A204.1 (cell line): ENCODE data around the gene RBBP9.
A peak's percentile ranks its signal among the peaks of the same experiment; 100 is the strongest.
"Not testable (repeated sequence)": the region's sequence is repeated elsewhere in the genome, so short reads cannot be mapped to it uniquely, and the experiment has no call there.

Source experiments
- FAIRE-seq: peaks from 2 replicates; lab custom pipeline; 2012; peaks lifted over from hg19 to GRCh38; lab: Jason Lieb, UNC

Gene RBBP9

GRCh38 chr20:18496740-18497592 is at the start of gene RBBP9:
TSS of gene RBBP9 (minus strand) at chr20:18497225. CDS start at chr20:18497167, 58 bp downstream.
- no peak for FAIRE-seq

GRCh38 chr20:18545566-18545965 is 48.5 kb upstream of the RBBP9 start:
- no peak for FAIRE-seq

- no peak for FAIRE-seq
Observed at GRCh38 chr20:18543932-18544331, 46.9 kb upstream of the RBBP9 start.

- no peak for FAIRE-seq
Observed at GRCh38 chr20:18543216-18543615, 46.2 kb upstream of the RBBP9 start.

- FAIRE-seq, result no peak
Observed at GRCh38 chr20:18541741-18542140, 44.7 kb upstream of the RBBP9 start.

- FAIRE-seq, result no peak
Observed at GRCh38 chr20:18537651-18538050, 40.6 kb upstream of the RBBP9 start.

GRCh38 chr20:18533978-18534644 is 37.1 kb upstream of the RBBP9 start:
- no peak for FAIRE-seq

- FAIRE-seq, result no peak
Observed at GRCh38 chr20:18533491-18533890, 36.5 kb upstream of the RBBP9 start.

GRCh38 chr20:18532626-18533025 is 35.6 kb upstream of the RBBP9 start:
- FAIRE-seq, result no peak

- FAIRE-seq, result no peak
Observed at GRCh38 chr20:18529041-18529440, 32.0 kb upstream of the RBBP9 start.

- FAIRE-seq, result no peak
Observed at GRCh38 chr20:18527836-18528235, 30.8 kb upstream of the RBBP9 start.

- FAIRE-seq, result no peak
Observed at GRCh38 chr20:18527339-18527738, 30.3 kb upstream of the RBBP9 start.

- not testable (repeated sequence) for FAIRE-seq
Observed at GRCh38 chr20:18526761-18527160, 29.7 kb upstream of the RBBP9 start.

GRCh38 chr20:18524646-18525045 is 27.6 kb upstream of the RBBP9 start:
- FAIRE-seq, result no peak

GRCh38 chr20:18523066-18523465 is 26.0 kb upstream of the RBBP9 start:
- FAIRE-seq, result no peak

GRCh38 chr20:18522066-18522465 is 25.0 kb upstream of the RBBP9 start:
- FAIRE-seq, result not testable (repeated sequence)

- FAIRE-seq, result no peak
Observed at GRCh38 chr20:18515973-18516372, 18.9 kb upstream of the RBBP9 start.

- FAIRE-seq, result no peak
Observed at GRCh38 chr20:18514127-18514526, 17.1 kb upstream of the RBBP9 start.

GRCh38 chr20:18513208-18513607 is 16.2 kb upstream of the RBBP9 start:
- no peak for FAIRE-seq

- no peak for FAIRE-seq
Observed at GRCh38 chr20:18511571-18511970, 14.5 kb upstream of the RBBP9 start.

GRCh38 chr20:18507218-18508191 is 10.5 kb upstream of the RBBP9 start, which contains the start of gene SEC23B:
TSS of gene SEC23B (plus strand) at chr20:18507940. CDS start at chr20:18510836, 2,896 bp downstream.
- FAIRE-seq, result peak; percentile 92

- FAIRE-seq, result no peak
Observed at GRCh38 chr20:18506744-18507143, 9.7 kb upstream of the RBBP9 start.
